ENCODE results near the gene NET1.
"Not testable (repeated sequence)": the region's sequence is repeated elsewhere in the genome, so short reads cannot be mapped to it uniquely, and the experiment has no call there.

NET1 gene

GRCh38 chr10:5467207-5467535 lies 54.8 kb downstream of the NET1 start:
- DNase-seq: no peak

DNA sequence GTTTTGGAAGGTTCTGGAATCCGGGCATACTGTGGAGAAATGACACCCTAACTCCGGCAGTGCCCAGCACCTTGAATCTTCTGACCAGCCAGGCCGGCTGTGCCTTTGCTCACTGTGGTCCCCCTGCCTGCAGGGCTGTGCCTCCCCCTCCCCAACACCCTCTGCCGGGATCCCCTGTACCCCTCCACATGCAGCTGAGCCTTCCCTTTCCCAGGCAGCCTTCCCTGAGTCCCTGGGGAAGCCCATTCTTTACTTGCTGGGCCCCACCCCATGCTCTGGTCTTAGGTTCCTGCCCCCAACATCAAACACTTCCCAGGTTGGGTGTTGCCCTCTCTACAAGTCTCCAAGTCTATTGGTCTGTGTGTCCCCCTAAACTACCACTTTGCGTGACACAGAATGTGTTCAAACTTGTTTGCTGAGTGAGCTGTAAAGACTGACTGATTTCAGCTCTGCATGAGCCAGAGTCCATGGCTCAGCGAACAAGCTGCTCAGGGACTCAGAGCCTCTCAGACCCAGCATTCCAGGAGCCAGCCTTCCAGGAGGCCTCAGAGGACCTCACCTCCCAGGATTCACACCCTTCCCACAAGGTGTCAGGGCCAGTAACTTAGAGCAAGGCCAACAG lies 55.4 kb downstream of the NET1 start:
- no peak for DNase-seq

GRCh38 chr10:5468262-5469106 lies 56.1 kb downstream of the NET1 start:
- DNase-seq: peak; percentile 28

DNA sequence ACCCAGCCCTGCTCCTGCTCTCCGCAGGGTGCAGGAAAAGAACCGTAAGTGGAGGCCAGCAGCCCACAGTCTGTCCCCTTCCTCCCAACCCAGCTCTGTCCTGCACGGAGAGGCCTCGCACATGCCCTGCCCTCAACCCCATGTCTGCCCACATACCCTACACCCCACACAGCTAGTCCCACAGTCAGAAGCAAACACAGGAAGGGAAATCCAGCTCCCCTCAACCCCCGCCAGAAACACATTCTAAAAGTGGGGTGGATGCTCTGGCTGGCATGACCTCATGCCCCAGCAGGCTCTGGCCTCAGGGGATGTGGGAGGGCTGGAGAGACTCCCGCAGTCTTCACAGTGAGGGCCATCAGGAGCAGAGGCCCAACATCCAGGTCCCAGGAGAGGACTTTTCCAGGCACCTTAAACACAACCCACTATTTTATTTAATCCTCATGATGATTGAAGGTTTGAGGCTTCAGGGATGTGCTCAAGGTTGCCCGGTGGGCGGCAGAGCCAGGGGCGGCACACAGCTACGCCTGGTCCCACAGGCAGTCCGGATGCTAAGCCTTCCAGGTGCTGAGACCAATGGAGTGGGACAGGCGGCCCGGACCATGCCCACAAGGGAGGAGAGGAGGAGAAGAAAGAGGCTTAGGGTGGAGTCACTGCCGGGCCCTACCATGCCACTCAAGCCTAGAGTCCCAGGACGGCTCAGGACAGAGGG lies 57.1 kb downstream of the NET1 start:
- no peak for DNase-seq

- no peak for DNase-seq
Observed at GRCh38 chr10:5470062-5470751, 57.9 kb downstream of the NET1 start.

- not testable (repeated sequence) for DNase-seq
Observed at GRCh38 chr10:5474642-5475041, 62.3 kb downstream of the NET1 start.

DNA sequence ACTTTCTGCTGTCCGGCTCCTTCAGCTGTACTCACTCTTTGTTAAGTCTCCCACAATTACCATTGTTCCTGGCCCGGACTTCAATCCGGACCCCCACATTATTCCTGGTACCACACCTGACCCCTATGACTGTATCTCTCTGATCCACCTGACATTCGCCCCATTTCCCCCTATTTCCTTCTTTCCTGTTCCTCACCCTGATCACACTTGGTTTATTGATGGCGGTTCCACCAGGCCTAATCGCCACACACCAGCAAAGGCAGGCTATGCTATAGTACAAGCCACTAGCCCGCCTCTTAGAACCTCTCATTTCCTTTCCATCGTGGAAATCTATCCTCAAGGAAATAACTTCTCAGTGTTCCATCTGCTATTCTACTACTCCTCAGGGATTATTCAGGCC lies 62.7 kb downstream of the NET1 start:
- not testable (repeated sequence) for DNase-seq

DNA sequence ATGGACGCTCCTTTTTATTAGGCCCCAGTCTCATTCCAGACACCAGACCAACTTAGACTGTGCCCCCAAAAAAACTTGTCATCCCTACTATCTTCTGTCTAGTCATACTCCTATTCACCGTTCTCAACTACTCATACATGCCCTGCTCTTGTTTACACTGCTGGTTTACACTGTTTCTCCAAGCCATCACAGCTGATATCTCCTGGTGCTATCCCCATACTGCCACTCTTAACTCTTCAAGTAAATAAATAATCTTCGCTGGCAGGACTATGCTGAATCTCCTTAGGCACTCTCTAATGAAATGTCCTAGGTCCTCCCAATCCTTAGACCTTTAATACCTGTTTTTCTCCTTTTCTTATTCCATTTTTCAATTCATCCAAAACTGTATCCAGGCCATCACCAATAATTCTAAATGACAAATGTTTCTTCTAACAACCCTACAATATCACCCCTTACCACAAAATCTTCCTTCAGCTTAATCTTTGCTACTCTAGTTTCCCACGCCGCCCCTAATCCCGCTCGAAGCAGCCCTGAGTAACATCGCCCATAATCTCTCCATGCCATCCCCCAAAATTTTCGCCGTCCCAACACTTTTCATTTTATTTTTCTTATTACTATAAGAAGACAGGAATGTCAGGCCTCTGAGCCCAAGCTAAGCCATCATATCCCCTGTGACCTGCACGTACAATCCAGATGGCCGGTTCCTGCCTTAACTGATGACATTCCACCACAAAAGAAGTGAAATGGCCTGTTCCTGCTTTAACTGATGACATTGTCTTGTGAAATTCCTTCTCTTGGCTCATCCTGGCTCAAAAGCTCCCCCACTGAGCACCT lies 63.8 kb downstream of the NET1 start:
- not testable (repeated sequence) for DNase-seq

DNA sequence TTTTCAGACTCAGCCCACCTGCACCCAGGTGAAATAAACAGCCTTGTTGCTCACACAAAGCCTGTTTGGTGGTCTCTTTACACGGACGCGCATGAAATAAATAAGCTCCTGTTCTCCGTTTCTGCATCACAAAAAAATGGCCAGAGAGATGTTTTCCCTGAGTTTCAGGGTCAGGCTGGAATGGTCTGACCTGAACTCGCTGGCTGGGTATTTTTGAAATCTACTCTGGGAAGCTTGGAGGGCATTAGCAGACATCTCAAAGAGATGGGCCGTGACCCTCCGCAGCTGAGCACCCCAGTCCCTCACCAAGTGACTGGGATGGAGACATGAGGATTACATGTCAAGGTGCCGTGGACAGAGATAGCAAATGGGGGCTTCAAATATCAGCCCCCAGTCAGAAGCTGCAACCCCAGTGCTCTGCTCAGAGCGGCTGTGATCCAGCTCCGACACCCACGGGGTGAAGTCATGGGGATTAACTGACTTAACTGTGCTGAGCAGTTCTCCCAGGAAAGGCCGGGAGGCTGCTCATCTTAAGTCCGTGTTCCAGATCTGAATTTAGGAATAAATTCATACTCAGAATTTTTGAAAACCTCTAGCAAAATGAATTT lies 64.7 kb downstream of the NET1 start:
- no peak for DNase-seq

GRCh38 chr10:5477948-5478693 lies 65.8 kb downstream of the NET1 start:
- DNase-seq: no peak

- no peak for DNase-seq
Observed at GRCh38 chr10:5478694-5479305, 66.4 kb downstream of the NET1 start.

GRCh38 chr10:5479481-5480161 lies 67.3 kb downstream of the NET1 start:
- no peak for DNase-seq

GRCh38 chr10:5480162-5480941 lies 68.0 kb downstream of the NET1 start:
- no peak for DNase-seq

GRCh38 chr10:5481121-5481520 lies 68.8 kb downstream of the NET1 start:
- no peak for DNase-seq

DNA sequence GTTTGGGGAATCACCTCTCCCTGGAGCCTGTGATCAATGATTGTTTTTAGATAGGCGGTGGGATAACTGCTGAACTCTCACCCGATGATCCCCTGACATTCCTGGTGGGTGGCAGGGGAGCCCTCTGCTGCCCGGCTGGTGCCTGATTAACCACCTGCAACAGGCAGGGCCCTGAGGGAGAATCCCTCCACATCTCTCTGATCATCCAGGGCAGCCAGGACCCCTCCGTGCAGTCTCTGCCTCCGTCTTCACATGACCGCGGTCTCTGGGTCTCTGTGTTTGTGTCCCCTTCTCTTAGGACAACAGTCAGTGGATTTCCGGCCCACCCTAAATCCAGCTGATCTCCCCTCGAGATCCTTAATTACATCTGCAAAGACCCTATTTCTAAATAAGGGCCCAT lies 69.7 kb downstream of the NET1 start:
- DNase-seq: no peak

DNA sequence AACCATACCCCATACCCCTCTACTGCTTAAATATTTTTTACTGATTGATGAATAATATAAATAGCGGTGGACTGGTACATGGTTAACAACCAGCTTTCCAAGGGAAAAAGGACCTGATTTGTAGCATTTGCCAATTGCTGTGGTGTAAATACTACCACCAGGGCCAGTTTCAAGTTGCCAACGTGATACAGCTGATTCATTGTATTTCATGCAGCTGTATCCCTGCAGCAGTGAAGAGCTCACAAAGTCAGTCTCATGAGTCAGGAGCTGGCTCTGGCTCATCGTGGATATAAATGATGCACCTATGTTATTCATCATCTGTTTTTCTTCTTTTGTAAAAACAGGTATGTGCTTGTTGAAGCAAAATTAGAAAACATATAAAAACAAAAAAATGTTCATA lies 71.8 kb downstream of the NET1 start:
- DNase-seq: no peak

DNA sequence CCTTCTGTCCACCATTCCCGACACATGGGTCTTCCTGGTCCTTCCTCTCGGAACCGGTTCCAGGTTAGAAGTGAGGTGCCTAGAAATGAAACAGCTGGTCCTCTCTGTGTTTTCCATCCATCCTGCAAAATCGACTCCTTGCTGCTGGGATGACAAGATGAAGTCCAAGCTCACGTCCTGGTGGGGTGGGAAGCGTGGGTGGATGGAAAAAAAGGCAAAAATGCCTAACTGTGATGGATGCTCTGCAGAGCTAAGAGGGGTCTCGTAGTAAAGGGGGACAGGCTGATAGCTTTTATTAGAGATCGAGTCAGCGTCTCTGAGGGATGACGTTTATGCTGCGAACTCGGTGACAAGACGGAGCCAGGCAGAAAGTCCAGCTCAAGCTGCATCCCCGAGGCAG lies 72.9 kb downstream of the NET1 start:
- DNase-seq: no peak

DNA sequence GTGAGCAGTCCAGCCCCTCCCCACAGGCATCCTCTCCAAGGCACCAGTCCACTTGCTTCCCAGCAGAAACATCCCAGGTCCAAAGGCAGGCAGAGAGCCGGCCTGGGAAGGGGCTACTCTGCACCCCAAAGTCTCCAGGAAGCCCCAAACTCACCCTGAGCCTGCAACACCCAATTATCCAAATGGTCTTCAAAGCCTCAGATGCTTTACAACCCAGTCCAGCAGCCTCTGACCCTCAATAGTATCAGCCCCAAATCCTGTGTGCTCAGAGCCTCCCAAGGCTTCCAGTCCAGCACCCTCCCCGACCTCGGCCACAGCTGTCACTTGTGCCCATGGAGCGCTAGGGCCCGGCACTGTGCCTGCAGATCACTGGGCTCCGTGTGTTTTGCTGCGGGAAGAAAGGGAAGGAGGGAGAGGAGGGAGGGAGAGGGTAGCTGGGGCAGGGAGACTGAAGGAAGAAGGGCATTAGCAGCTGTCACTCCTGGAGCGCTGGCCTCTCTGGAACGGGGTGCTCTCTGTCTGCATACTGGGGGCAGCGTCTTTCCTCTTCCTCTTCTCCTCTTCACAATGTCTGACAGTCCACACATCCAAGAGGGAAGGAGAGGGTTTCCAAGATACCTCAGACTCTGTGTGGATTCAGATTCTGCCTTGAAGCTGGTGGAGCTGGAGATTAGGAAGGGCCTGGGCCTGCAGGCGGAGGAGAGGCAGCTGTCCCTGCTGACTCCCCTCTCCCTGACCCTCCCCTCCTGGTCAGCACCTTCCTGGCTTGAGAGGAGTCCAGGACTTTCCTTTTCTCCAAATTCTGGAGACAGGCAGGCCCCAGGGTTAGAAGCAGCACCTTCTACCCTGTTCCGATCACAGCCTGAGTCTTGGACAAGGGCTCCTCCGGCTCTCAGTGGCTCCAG lies 73.8 kb downstream of the NET1 start:
- DNase-seq: peak; percentile 23
